GM12875 (cell line): ENCODE results near the gene ZBTB43.
A peak's percentile ranks its signal among the peaks of the same experiment; 100 is the strongest.

Experiments used
- H3K4me3 ChIP-seq: one replicate; pipeline ENCODE4 v1.5.1; 2011; ENCODE audit warnings: low read depth, low read length, control low read depth
- TF ChIP-seq, protein P1 (sequence below): IDR thresholded peaks from 2 replicates; pipeline ENCODE4 v1.5.1; 2011; ENCODE audit warnings: low read depth, mild to moderate bottlenecking, control low read depth, inconsistent platforms, low read length, moderate library complexity, borderline replicate concordance; ENCODE audit not compliant: insufficient read depth

Gene ZBTB43, protein sequence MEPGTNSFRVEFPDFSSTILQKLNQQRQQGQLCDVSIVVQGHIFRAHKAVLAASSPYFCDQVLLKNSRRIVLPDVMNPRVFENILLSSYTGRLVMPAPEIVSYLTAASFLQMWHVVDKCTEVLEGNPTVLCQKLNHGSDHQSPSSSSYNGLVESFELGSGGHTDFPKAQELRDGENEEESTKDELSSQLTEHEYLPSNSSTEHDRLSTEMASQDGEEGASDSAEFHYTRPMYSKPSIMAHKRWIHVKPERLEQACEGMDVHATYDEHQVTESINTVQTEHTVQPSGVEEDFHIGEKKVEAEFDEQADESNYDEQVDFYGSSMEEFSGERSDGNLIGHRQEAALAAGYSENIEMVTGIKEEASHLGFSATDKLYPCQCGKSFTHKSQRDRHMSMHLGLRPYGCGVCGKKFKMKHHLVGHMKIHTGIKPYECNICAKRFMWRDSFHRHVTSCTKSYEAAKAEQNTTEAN

DNA sequence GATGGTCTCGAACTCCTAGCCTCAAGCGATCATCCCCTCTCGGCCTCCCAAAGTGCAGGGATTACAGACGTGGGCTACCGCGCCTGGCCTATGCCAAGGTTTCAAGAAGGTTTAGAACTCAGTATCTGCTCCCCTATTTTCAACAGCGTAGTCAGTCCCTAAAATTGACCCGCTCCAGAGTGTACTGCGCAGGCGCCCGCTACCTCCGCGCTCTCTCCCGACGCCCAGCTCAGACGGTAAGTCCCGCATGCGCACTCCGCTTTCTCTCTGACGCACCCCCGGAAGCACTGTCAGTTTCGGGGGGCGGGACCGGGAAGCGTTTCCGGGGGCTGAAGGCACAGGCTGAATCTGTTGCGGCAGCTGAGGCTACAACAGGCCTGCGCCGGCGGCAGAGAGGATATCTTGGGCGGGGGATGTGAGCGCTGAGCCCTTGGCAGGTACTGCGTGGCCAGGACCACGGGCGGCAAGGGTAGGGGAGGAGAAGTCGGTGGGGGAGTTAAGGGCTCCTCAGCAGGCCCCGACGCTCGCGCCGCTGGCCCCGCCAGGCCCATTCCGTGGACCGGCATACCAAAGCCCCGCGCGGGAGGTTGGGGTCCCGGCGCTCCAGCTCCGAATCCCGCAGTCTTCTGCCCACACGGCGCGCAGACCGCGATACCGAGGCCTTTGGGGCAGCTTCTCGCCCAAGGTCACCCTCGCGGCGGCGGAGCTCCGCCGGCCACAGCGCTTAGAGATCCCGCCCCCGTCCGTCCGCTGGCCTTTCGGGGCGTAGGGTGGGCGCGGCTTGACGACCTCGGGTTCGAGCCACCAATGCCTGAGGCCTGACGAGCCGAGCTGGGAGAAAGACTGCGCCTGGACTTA is at the start of gene ZBTB43:
ZBTB43 (plus strand) TSS at position 345 of the 858 bp plus-strand sequence. CDS start 27,470 bp downstream, outside the sequence.
- H3K4me3 ChIP-seq: peak within 1 kb of the TSS; percentile 93
- TF ChIP-seq, protein P1, sequence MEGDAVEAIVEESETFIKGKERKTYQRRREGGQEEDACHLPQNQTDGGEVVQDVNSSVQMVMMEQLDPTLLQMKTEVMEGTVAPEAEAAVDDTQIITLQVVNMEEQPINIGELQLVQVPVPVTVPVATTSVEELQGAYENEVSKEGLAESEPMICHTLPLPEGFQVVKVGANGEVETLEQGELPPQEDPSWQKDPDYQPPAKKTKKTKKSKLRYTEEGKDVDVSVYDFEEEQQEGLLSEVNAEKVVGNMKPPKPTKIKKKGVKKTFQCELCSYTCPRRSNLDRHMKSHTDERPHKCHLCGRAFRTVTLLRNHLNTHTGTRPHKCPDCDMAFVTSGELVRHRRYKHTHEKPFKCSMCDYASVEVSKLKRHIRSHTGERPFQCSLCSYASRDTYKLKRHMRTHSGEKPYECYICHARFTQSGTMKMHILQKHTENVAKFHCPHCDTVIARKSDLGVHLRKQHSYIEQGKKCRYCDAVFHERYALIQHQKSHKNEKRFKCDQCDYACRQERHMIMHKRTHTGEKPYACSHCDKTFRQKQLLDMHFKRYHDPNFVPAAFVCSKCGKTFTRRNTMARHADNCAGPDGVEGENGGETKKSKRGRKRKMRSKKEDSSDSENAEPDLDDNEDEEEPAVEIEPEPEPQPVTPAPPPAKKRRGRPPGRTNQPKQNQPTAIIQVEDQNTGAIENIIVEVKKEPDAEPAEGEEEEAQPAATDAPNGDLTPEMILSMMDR: no peak

DNA sequence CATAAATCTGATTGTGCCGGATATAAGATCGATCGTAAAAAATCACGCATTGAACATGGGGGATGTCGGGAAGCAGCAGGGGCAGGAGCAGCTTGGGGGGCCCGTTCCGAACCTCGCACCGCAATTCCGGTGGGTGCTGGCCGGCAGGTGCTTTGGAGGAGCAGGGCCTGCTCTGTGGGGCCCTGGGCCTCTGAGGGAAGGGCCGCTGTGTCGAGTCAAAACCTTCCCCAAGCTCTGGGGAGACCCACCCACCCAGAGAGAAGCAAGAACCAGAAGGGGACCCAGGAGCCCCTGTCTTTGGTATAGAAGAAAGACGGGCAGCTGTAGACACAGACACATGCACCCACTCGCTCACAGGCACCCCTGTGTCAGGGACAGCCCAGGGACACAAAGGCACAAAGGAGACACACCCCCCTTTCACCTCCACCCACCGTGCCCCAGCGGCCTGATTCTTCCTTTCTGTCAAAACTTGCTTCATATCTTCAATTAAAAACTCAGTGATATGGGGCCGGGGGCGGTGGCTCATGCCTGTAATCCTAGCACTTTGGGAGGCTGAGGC is 49.4 kb upstream of the ZBTB43 start:
- no peak overlapping the region for H3K4me3 ChIP-seq
- TF ChIP-seq, protein P1: no peak

DNA sequence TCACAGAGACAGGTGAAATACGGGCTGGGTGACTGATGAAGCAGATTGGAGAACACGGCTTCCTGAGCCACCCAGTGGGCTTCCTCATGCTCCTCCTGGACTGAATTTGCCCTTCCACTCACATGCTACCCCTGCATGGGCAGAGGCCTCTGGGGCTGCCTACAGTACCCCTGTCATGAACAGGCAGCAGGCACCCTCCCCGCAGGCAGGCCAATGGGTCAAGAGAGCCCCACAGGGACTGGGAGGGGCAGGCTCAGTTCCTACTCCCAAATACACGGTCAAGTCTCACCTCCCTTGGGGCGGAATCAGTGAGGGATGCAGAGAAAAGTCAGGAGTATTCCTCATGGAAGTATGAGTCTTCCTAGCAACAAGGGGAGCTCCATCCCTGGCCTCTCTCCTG is 48.6 kb upstream of the ZBTB43 start:
- no peak overlapping the region for H3K4me3 ChIP-seq
- TF ChIP-seq, protein P1: no peak

DNA sequence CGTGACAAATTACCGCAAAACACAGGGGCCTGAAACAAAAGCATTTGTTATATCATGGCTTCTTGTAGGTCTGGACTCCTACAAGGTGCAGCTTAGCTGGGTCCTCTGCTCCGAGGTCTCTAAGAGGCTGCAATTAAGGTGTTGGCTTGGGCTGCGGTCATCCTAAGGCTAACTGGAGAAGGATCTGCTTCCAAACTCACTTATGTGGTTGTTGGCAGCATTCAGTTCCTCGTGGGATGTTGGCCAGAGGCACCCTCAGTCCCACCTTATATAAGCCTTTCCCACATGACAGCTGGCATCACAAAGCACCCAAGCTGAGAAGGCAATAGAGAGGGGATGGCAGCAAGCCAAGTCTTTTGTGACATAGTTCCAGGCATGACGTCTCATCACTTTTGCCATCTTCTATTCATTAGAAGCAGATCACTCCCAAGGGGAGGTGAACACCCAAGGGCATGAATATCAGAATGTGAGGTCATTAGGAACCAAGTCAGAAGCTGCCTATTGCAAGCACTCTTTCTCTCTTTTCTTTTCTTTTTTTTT is 47.9 kb upstream of the ZBTB43 start:
- no peak overlapping the region for H3K4me3 ChIP-seq
- TF ChIP-seq, protein P1: no peak

DNA sequence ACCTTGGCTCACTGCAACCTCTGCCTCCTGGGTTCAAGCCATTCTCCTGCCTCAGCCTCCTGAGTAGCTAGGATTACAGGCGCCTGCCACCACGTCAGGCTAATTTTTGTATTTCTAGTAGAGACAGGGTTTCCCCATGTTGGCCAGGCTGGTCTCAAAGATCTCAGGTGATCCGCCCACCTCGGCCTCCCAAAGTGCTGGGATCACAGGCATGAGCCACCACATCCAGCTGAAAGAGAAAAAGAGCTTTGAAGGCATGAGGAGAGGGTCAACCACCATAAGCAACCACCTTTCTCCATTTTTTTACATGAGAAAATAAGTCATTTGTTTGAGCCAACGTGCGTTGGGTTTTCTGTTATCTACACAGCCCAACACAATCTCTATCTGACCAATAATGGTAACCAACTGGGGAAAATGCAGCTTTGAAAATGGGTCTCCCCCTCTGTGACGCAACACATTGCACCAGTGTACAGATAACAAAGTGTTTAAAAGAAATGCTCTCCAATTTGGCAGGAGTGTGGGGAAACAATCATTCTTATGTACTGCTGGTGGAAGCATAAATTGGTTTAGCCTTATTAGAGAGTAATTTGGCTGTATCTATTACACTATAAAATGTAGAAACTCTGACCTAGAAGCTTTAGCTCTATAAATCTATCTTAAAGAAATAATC is 45.8 kb upstream of the ZBTB43 start:
- no peak overlapping the region for H3K4me3 ChIP-seq
- TF ChIP-seq, protein P1: no peak

DNA sequence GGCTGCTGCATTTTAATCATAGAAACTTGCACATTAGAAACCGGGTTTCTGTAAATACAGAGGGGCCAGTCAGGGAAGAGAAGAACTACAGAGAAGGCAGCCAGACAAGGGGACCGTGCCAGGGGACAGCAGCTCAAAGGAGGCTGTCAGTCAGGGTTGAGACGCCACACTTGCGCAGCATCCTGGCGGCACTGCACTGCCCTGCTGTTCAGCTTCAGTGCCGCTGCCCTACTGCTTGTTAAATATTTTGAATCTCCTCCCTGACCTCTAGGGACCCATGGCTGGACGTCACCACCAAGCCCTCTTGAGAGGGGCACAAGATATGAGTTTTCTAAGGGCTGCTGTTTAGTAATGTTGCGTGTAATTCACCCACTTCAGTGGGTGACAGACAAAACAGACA is 43.6 kb upstream of the ZBTB43 start:
- TF ChIP-seq, protein P1: no peak
- no peak overlapping the region for H3K4me3 ChIP-seq
